ENCODE results near the gene ELL. TPM values are rescaled to one million over a fixed set of nuclear protein-coding genes. Genes with fewer than 3 reads are reported as not detected.

ELL gene
- total and polyA plus RNA-seq, 9 of the 15 experiments (the other 6 are each of a cell fraction or from before 2014, with no cell fraction given) = 0.24 to 22.5 (median 4.1) TPM

GRCh38 chr19:18433015-18433691, 88.7 kb downstream of the ELL start (continued):
- TF ChIP-seq CREB3 (tag; conservative IDR thresholded peaks at IDR 0.05; ENCODE audit: low read depth) (0 out of 2 replicates have a peak, but pooled peaks have one; percentile 37), KDM4B (IDR thresholded peaks at IDR 0.05; ENCODE audit: borderline replicate concordance in 2 of 2, low read depth in 1 of 2) (no peak), CHD1 (IDR thresholded peaks at IDR 0.05; ENCODE audit: low read length) (peak; percentile 62), CSDE1 (IDR thresholded peaks at IDR 0.05) (no peak), FOXK1 (CRISPR knock-in tag; IDR thresholded peaks at IDR 0.05; ENCODE audit: borderline replicate concordance) (0 out of 2 replicates have a peak, but pooled peaks have one; percentile 51), NR4A1 (CRISPR knock-in tag; IDR thresholded peaks at IDR 0.05) (no peak), NR4A1 (tag; IDR thresholded peaks at IDR 0.05) (peak; percentile 85), ZC3H11A (IDR thresholded peaks at IDR 0.05; ENCODE audit: low read depth, low read length) (no peak), ARID2 (IDR thresholded peaks at IDR 0.05) (no peak), TCFL5 (CRISPR knock-in tag; conservative IDR thresholded peaks at IDR 0.05) (no peak), KLF13 (tag; IDR thresholded peaks at IDR 0.05; ENCODE audit: borderline replicate concordance, low read depth) (no peak), ZNF696 (CRISPR knock-in tag; conservative IDR thresholded peaks at IDR 0.05) (no peak), MED1 (CRISPR knock-in tag; IDR thresholded peaks at IDR 0.05; ENCODE audit: borderline replicate concordance) (no peak), MLX (CRISPR knock-in tag; conservative IDR thresholded peaks at IDR 0.05) (no peak), KDM2B (CRISPR knock-in tag; IDR thresholded peaks at IDR 0.05) (no peak), MNT (conservative IDR thresholded peaks at IDR 0.05) (peak; percentile 74 to 89), ETS1 (conservative IDR thresholded peaks at IDR 0.05; ENCODE audit: control insufficient read depth, low read depth, low read length) (no peak; the same call in 1 of the 2 replicates), ZNF75A (CRISPR knock-in tag; IDR thresholded peaks at IDR 0.05) (no peak), TCF3 (CRISPR knock-in tag; IDR thresholded peaks at IDR 0.05) (no peak), CEBPZ (IDR thresholded peaks at IDR 0.05; ENCODE audit: borderline replicate concordance, low read depth, low read length) (no peak)
